GM18511 (cell line): ENCODE results near the gene GPR158.
"Not testable (repeated sequence)": the region's sequence is repeated elsewhere in the genome, so short reads cannot be mapped to it uniquely, and the experiment has no call there.

ENCODE experiments used
- ATAC-seq: cut with Tn5 transposase; IDR thresholded peaks from one replicate; pipeline ENCODE4 v1.9.1; 2021; ENCODE audit warnings: mild to moderate bottlenecking, moderate library complexity; ENCODE audit not compliant: unreplicated experiment

The GPR158 gene, protein sequence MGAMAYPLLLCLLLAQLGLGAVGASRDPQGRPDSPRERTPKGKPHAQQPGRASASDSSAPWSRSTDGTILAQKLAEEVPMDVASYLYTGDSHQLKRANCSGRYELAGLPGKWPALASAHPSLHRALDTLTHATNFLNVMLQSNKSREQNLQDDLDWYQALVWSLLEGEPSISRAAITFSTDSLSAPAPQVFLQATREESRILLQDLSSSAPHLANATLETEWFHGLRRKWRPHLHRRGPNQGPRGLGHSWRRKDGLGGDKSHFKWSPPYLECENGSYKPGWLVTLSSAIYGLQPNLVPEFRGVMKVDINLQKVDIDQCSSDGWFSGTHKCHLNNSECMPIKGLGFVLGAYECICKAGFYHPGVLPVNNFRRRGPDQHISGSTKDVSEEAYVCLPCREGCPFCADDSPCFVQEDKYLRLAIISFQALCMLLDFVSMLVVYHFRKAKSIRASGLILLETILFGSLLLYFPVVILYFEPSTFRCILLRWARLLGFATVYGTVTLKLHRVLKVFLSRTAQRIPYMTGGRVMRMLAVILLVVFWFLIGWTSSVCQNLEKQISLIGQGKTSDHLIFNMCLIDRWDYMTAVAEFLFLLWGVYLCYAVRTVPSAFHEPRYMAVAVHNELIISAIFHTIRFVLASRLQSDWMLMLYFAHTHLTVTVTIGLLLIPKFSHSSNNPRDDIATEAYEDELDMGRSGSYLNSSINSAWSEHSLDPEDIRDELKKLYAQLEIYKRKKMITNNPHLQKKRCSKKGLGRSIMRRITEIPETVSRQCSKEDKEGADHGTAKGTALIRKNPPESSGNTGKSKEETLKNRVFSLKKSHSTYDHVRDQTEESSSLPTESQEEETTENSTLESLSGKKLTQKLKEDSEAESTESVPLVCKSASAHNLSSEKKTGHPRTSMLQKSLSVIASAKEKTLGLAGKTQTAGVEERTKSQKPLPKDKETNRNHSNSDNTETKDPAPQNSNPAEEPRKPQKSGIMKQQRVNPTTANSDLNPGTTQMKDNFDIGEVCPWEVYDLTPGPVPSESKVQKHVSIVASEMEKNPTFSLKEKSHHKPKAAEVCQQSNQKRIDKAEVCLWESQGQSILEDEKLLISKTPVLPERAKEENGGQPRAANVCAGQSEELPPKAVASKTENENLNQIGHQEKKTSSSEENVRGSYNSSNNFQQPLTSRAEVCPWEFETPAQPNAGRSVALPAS (N-terminal part only)

GRCh38 chr10:25174461-25175230 lies at the start of gene GPR158:
Gene GPR158 (plus strand): TSS chr10:25175001. CDS start chr10:25175421, 420 bp downstream.
- peak; percentile 62 for ATAC-seq

DNA sequence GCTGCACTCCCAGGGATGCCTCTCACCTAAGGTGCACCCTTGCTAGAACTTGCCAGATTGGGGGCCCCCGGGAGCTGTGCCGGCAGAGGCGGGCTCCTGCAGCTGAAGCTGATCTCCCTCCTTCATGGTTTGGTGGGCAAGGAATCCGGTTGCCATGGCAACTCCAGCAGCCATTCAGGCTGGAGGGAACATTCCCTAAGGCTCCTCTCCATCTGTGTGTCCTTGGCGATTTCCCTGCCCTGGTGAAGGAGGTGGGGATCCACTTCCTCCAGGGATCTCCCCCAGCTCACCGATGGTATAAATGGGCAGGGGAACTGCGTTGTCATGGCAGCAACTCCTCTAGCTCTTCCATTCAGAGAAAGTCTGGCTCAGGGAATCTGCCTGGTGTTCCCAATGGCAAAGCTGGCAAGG lies 49.6 kb upstream of the GPR158 start:
- no peak for ATAC-seq

DNA sequence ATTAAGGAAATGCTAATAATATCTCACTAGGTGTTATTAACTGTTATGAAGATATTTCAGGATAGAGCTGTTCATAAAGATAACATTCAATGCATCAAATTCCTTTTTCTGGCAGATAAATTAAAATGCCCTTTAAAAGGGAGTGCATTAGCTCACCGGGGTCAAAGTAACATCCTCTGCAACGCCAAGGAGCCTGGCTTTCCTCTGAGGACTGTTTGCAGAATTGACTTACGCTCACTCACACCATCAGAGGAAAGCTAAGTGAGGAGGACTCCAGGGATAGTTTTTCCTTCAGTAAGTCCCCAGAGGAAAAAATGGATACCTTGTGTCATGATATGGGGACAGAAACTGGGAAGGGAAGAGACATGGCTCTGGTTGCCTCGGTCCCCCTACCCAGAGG lies 45.2 kb upstream of the GPR158 start:
- ATAC-seq: no peak

DNA sequence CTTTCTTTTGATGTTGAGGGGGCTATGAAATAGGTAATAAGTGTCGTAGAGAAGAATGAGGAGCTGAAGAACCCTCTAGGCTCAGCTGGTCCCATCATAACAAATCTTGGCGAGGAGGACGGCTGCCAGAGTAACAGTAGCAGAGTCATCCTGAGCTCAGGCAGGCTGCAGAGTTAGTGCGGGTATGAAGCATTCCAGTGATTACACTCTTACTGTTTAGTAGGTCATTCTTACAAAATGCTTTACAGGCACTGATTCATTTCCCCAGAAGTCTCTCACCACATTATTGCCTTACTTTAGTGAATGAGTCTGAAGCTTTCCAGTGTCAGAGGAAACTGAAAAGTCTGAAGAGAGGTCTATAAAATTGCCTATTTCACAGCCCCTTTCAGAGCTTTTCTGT lies 43.9 kb upstream of the GPR158 start:
- ATAC-seq: no peak

GRCh38 chr10:25142116-25142864 lies 32.5 kb upstream of the GPR158 start:
- ATAC-seq: no peak

- no peak for ATAC-seq
Measured at GRCh38 chr10:25157650-25158049, 17.2 kb upstream of the GPR158 start.

DNA sequence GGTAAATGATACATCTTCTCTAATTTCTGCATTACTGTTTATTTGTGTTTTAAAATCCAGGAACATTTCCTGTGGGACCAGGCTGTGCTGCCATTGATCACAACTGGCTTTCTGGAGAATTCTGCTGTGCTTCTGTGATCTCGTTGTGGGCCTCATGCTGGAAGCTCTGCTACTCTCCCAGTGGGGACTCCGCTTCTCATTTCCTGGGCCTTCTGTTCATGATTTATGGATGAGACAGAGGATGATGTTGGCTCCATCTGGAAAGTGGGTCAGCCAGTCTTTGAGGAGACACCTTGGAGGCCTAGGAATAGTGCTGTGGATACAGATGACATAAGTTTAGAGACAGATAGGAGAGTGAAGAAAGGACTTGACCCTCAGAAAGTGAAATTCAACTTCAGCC lies 15.2 kb upstream of the GPR158 start:
- no peak for ATAC-seq

DNA sequence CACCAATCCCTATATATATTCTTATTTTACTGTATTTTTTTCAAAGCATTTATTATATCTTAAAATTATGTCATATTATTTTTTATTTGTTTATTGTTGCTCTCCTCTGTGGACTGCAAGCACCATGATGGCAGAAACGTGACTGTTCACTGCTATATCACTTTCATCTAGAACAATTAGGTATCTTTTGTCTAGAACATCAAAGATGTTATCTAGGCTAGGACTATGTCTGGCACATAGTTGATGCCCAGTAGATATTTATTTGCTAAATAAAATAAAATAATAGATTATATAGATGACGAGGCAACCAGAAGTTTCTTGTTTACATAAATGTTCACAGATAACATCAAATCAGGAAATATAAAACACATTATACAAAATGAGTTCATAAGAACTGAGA lies 12.4 kb upstream of the GPR158 start:
- ATAC-seq: no peak

- ATAC-seq: not testable (repeated sequence)
Measured at GRCh38 chr10:25163464-25163863, 11.3 kb upstream of the GPR158 start.

DNA sequence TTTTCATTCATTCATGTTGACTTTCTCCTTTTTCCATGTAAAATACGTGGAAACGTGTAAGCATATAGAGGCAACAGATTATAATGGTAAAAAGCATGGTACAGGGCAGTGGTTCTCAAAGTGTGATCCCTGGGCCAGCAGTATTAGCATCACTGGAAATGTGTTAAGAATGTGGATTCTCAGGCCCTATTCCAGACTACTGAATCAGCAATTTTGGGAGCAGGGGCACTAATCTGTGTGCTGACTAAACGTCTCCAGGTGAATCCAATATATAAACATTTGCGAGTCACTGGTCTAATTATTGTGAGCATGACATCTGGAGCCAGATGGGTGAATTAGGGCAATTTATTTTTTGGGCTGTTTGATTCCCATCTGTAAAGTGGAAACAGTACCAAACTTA lies 5.1 kb upstream of the GPR158 start:
- ATAC-seq: no peak

GRCh38 chr10:25170627-25171026 lies 4.2 kb upstream of the GPR158 start:
- no peak for ATAC-seq

GRCh38 chr10:25175527-25176420 lies 973 bp downstream of the GPR158 start:
- ATAC-seq: no peak

- no peak for ATAC-seq
Measured at GRCh38 chr10:25176421-25176968, 1.7 kb downstream of the GPR158 start.

GRCh38 chr10:25177093-25177753 lies 2.4 kb downstream of the GPR158 start:
- no peak for ATAC-seq

DNA sequence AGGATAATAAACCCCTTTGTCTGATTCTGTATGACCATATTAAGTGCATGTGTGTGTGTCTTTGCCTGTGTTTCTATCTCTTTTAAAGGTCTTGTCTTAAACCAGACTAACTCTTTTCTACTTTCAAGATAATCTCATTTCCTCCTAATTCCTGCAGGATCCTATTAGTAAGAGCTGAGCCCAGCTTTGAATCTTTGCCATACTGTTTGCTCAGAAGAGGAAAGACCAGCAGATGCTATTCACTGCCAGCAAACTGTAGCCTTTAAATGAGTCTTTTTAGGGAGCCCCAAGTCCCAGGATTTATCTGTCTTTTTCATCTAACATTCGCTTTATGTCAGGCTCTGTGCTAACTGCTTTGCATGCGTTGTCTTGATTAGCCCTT lies 2.9 kb downstream of the GPR158 start:
- ATAC-seq: no peak

- no peak for ATAC-seq
Measured at GRCh38 chr10:25178411-25178810, 3.6 kb downstream of the GPR158 start.

GRCh38 chr10:25180801-25181200 lies 6.0 kb downstream of the GPR158 start:
- ATAC-seq: no peak

DNA sequence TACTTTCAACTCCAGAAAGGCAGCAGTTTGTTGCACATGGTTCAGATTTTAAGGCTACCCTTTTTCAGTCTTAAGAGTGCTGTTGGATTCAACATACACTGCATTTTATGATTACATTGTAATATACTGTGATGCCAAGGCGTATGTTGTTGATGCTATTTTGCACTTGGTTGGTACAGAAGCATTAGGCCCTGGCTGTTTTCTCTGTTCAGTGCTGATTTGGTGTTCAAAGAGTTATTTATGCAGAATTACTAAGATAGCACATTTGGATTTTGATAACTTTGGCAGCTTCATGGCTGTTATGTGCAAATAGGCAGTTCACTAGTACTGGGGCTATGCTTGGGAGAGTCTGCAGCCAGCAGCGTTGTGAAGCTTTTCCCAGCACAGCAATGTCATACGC lies 7.8 kb downstream of the GPR158 start:
- ATAC-seq: no peak
